GM23338 (cell line): ENCODE data around the gene PLXND1.

ENCODE experiments used
- CREB1 ChIP-seq: fragments of 250-450 bp; sonication (Bioruptor Pico); IDR thresholded peaks from 2 replicates; pipeline ENCODE4 v1.5.0; 2020; ENCODE audit warnings: low read depth, mild to moderate bottlenecking, moderate library complexity
- CTCF ChIP-seq, 2 experiments: fragments of 200-600 bp in 1 of 2; sonication (generic) in 1 of 2; conservative IDR thresholded peaks; 2 replicates each; pipeline versions ENCODE4 v1.5.1 to v1.6.1; 2016 to 2017; ENCODE audit warnings: antibody characterized with exemption in 2 of 2, low read depth in 2 of 2, mild to moderate bottlenecking in 2 of 2, moderate library complexity in 1 of 2
- ETS1 ChIP-seq: IDR thresholded peaks from 2 replicates; pipeline ENCODE4 v1.6.1; 2016; ENCODE audit warnings: antibody characterized with exemption
- EZH2 ChIP-seq: fragments of 200-600 bp; sonication (generic); IDR thresholded peaks from one replicate; pipeline ENCODE4 v1.8.0; 2017; ENCODE audit warnings: antibody characterized with exemption, mild to moderate bottlenecking, low read depth; ENCODE audit not compliant: unreplicated experiment
- EZH2phosphoT487 ChIP-seq: fragments of 200-600 bp; sonication (generic); IDR thresholded peaks from one replicate; pipeline ENCODE4 v1.8.1; 2018; ENCODE audit warnings: antibody characterized with exemption; ENCODE audit not compliant: unreplicated experiment
- JUNB ChIP-seq: IDR thresholded peaks from one replicate; pipeline ENCODE4 v1.6.1; 2016; ENCODE audit warnings: antibody characterized with exemption; ENCODE audit not compliant: unreplicated experiment
- NANOG ChIP-seq: IDR thresholded peaks from 2 replicates; pipeline ENCODE4 v1.6.1; 2016; ENCODE audit warnings: antibody characterized with exemption, borderline replicate concordance
- POLR2AphosphoS5 ChIP-seq: IDR thresholded peaks from 2 replicates; pipeline ENCODE4 v1.6.1; 2016; ENCODE audit warnings: antibody characterized with exemption, low read depth
- REST ChIP-seq: IDR thresholded peaks from one replicate; pipeline ENCODE4 v1.6.1; 2018; ENCODE audit warnings: antibody characterized with exemption; ENCODE audit not compliant: unreplicated experiment
- ZNF114 ChIP-seq: fragments of 250-450 bp; sonication (Bioruptor Pico); IDR thresholded peaks from 2 replicates; pipeline ENCODE4 v1.5.0; 2020; ENCODE audit warnings: mild to moderate bottlenecking, moderate library complexity

GRCh38 chr3:129514110-129514509 lies 92.4 kb downstream of the PLXND1 start:
- TF ChIP-seq NANOG = no peak
- no peak for TF ChIP-seq CTCF (conservative IDR thresholded peaks at IDR 0.05; ENCODE audit: low read depth in 2 of 2)
- TF ChIP-seq JUNB = no peak
- no peak for TF ChIP-seq POLR2AphosphoS5
- TF ChIP-seq EZH2 = no peak
- no peak for TF ChIP-seq REST
- no peak for TF ChIP-seq CREB1 (CRISPR knock-in tag)
- TF ChIP-seq EZH2phosphoT487 = no peak
- TF ChIP-seq ETS1 = no peak
- no peak for TF ChIP-seq ZNF114 (CRISPR knock-in tag)
